NCI-H2227 (cell line): Measurements from ENCODE around the gene DOCK2.

Source experiments
- DNase-seq: peaks from one replicate; lab custom pipeline; 2025; ENCODE audit not compliant: unreplicated experiment; lab: John Stamatoyannopoulos, UW

The DOCK2 gene

GRCh38 chr5:169688106-169688505 is 51.0 kb downstream of the DOCK2 start:
- DNase-seq, result no peak

GRCh38 chr5:169691471-169691870 is 54.4 kb downstream of the DOCK2 start:
- DNase-seq, result no peak

- DNase-seq, result no peak
Observed at GRCh38 chr5:169694091-169694625, 57.1 kb downstream of the DOCK2 start.

GRCh38 chr5:169695025-169695625 is 58.0 kb downstream of the DOCK2 start:
- no peak for DNase-seq

- DNase-seq, result no peak
Observed at GRCh38 chr5:169695919-169696490, 58.9 kb downstream of the DOCK2 start.

- DNase-seq, result no peak
Observed at GRCh38 chr5:169696621-169697510, 59.8 kb downstream of the DOCK2 start.

GRCh38 chr5:169697511-169697890 is 60.4 kb downstream of the DOCK2 start:
- no peak for DNase-seq

- DNase-seq, result no peak
Observed at GRCh38 chr5:169697976-169698375, 60.9 kb downstream of the DOCK2 start.

- DNase-seq, result no peak
Observed at GRCh38 chr5:169700611-169701010, 63.5 kb downstream of the DOCK2 start.

GRCh38 chr5:169701910-169702451 is 64.9 kb downstream of the DOCK2 start:
- peak; percentile 13 for DNase-seq

- DNase-seq, result no peak
Observed at GRCh38 chr5:169702693-169703481, 65.8 kb downstream of the DOCK2 start.

- DNase-seq, result no peak
Observed at GRCh38 chr5:169703813-169704212, 66.7 kb downstream of the DOCK2 start.

GRCh38 chr5:169705322-169705721 is 68.2 kb downstream of the DOCK2 start:
- DNase-seq, result no peak

- no peak for DNase-seq
Observed at GRCh38 chr5:169706071-169706470, 69.0 kb downstream of the DOCK2 start.

- DNase-seq, result no peak
Observed at GRCh38 chr5:169706758-169707450, 69.8 kb downstream of the DOCK2 start.

- no peak for DNase-seq
Observed at GRCh38 chr5:169707686-169708085, 70.6 kb downstream of the DOCK2 start.

GRCh38 chr5:169710675-169711074 is 73.6 kb downstream of the DOCK2 start:
- DNase-seq, result no peak

- DNase-seq, result no peak
Observed at GRCh38 chr5:169711551-169712225, 74.6 kb downstream of the DOCK2 start.

- no peak for DNase-seq
Observed at GRCh38 chr5:169712428-169712827, 75.4 kb downstream of the DOCK2 start.

GRCh38 chr5:169716287-169716686 is 79.2 kb downstream of the DOCK2 start:
- no peak for DNase-seq
